ENCODE data around the gene CMYA5.

DNA sequence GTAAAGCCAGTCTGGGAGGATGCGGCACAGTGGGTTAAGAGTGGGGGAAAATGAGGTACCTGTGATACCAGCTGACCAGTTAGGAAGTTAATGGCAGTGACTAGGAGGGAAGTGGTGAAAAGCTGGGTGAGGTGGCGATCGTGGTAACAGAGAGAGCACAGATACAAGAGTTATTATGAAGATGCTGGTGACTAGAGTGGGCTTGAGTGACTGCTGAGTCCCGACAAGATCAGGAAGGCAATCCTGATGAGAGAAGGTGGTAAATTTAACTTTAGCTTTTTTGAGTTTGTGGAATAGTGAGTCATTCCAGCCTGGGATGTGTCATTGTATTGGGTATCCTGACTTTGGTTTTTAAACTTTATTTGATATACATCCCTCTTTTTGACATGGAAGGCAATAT is 38.8 kb downstream of the CMYA5 start:
- TF ChIP-seq, protein P1, sequence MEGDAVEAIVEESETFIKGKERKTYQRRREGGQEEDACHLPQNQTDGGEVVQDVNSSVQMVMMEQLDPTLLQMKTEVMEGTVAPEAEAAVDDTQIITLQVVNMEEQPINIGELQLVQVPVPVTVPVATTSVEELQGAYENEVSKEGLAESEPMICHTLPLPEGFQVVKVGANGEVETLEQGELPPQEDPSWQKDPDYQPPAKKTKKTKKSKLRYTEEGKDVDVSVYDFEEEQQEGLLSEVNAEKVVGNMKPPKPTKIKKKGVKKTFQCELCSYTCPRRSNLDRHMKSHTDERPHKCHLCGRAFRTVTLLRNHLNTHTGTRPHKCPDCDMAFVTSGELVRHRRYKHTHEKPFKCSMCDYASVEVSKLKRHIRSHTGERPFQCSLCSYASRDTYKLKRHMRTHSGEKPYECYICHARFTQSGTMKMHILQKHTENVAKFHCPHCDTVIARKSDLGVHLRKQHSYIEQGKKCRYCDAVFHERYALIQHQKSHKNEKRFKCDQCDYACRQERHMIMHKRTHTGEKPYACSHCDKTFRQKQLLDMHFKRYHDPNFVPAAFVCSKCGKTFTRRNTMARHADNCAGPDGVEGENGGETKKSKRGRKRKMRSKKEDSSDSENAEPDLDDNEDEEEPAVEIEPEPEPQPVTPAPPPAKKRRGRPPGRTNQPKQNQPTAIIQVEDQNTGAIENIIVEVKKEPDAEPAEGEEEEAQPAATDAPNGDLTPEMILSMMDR (IDR thresholded peaks at IDR 0.05) = no peak
- no peak for TF ChIP-seq POLR2A (IDR thresholded peaks at IDR 0.05)
